ENCODE results near the gene ZNF599.

Gene ZNF599

GRCh38 chr19:34734537-34735103 lies 38.4 kb downstream of the ZNF599 start:
- no peak for DNase-seq

DNA sequence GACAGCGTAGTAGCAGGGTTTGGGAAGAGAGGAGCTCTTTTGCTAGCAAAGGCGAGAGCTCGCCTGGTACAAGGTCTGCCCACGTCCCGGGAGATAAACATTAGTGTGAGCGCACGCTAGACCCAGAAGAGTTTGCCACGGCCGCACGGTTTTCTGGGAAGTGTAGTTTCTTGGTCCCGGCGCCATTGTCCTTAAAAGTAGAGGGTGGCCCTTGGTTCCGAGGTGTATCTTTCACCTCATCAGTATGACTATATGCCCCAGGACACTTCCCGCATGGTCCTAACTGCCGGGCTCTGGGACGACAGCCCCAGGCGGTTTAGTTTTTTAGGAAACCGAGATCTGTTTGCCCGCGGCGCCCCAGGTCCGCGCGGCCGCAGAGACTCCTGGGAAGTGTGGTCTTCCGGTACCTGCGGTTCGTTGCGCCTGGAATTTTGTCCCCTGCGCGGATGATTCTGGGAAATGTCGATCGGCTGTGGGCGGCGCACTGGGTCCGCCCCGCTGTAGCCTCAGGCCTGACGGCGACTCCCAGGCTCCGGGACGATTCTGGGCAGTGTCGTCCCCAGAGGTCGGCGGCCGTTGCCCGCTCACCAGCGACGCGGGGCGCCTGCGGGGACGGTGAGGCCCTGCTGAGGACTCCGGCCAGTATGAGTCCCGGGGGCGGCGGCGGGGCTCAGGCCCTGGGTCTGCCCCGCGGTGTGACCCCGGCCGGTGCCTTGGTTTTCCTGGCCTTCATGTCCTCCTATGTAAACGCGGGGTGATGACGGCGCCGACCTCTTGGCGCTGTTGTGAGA lies 39.1 kb downstream of the ZNF599 start, which contains the start of gene ZNF181:
ZNF181 (plus strand) TSS at position 498 of the 791 bp plus-strand sequence. CDS start 795 bp downstream, outside the sequence.
- DNase-seq = peak; percentile 86

DNA sequence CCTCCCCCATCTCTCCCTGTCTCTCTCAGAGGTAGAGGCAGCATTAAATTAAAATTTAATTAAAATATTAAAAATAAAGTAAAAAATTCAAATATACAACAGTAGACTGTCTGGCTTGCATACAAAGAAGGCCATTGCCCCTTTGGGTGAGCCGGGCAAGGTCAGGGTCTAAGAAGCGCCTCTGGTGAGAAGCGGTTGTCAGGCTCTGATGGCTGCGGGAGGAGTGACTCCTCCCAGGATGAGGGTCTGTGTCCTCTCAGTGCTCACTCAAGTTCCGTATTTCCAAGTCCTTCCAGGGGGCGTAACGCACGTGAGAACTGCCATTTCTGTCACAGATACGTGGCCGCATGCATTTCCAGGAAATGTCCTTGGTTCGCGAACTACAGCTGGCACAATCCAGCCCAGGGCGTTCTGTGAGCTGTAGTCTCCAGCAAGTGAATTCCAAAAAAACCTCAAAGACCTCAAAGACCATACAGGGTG lies 39.7 kb downstream of the ZNF599 start:
- DNase-seq = no peak

DNA sequence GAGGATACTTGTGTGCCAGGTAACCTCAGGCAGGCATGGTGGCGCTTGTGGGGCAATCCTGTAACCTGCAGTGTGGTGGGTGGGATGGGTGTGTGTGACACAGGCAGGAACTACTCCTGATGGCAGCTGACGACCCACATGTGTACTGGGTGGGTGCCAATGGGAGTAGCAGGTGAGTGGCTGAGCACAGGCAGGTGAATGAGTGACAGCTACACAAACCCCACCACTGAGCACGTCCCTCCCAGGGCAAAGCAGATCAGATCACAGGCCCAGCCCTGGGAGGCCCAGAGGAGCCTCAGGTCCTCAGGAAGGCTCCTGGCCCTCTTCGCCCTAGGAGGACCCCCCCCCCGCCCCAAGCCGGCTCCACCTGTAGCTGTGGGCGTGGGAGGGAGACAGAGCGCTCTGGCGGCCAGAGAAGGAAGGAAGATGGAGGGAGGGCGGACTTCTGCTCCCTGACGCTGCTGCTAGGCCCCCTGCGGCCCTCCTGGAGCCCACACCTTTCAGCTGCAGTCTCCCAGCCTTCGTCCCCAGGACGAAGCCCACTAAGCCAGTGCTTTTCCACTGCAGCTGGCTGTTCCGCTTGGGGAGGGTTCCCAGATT lies 40.3 kb downstream of the ZNF599 start:
- no peak for DNase-seq

GRCh38 chr19:34731964-34732363 lies 41.1 kb downstream of the ZNF599 start:
- DNase-seq = no peak

GRCh38 chr19:34731019-34731829 lies 41.8 kb downstream of the ZNF599 start:
- no peak for DNase-seq

GRCh38 chr19:34725400-34725799 lies 47.6 kb downstream of the ZNF599 start:
- DNase-seq = no peak

DNA sequence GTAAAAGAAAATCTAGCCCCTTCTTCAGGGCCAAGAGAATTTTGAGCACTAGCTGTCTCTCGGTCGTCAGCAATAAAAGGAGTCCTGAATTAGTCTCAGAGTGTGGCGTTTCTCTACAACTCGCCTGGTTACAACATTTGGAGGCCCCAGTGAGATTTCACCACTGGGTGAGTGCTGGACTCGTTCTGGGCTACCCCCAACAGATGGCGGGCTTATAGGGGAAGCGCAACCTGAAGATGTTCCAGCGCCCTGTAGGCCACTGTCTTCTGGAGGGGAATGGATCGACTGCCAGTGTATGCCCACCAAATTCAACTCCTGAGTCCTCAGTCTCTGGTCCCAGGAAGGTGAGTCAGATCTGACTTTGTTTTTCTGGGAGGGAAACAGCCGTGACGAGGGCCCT lies 50.7 kb downstream of the ZNF599 start:
- no peak for DNase-seq

GRCh38 chr19:34715357-34715756 lies 57.7 kb downstream of the ZNF599 start:
- DNase-seq = no peak

DNA sequence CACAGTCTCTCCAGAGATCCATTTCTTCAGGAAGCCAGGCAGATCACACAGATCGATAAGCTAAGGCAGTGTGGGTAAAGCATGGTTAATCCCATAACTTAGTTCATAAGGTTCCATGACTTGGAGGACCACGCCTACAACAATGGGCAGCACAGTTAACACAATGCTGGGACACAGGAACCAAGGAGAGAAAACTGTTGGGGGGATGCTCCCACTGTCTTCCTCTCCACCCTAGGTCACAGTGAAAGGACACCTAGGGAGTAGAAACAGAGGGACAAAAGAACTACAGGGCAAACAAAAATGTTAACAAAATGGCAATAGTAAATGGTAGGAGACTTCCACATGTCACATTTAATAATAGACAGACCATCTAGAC lies 59.8 kb downstream of the ZNF599 start:
- DNase-seq = no peak

DNA sequence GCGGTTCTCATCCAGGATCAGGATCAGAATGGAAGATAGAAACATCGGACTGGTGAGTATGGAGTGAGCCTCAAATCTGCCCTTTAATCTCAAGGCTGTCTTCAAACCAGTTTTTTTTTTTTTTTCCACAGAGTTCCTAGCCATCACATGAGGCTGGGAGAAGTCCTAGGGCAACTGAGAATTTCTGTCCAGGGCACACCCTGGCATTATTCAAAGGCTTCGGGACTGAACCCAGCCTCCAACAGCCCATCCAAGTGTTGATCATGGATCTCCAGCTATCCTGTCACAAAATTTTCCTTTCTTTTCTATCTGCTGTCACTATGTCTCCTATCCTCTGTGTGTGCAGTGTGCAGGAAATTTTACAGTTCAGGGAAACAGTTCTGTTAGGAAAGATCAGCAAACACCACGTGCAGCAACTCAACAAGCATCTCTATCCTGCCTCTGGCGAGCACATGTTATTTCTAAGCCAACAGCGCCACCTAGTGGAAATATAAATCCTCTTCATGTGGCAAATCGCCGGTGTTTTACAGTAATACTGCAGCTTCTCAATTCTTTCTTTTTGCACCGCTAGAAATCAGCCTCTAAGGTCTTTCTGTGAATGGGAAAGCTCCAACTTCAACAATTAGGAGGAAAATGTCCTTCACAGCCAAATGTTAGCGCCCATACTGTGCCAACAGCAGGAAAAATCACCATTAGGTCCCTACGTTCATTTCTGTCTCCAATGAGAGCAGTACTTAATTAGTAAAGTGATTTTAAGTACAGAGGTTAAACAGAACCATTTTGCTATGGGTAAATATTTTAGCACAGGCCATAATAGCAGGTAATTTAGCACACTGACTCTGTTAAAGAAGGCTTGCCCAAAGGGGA lies 60.4 kb downstream of the ZNF599 start:
- peak; percentile 80 for DNase-seq

- DNase-seq = no peak
Measured at GRCh38 chr19:34711890-34712289, 61.1 kb downstream of the ZNF599 start.

Data from CD4-positive, alpha-beta T cell treated with Interleukin-21 for 1 hour (primary cell).